GM19468 (cell line): ENCODE measurements around the gene P2RX3.

Source experiments
- ATAC-seq: cut with Tn5 transposase; IDR thresholded peaks from one replicate; pipeline ENCODE4 v1.9.1; 2021; ENCODE audit warnings: mild to moderate bottlenecking, moderate library complexity, moderate number of reproducible peaks; ENCODE audit not compliant: unreplicated experiment; ENCODE audit errors: extremely low read depth

Gene P2RX3

DNA sequence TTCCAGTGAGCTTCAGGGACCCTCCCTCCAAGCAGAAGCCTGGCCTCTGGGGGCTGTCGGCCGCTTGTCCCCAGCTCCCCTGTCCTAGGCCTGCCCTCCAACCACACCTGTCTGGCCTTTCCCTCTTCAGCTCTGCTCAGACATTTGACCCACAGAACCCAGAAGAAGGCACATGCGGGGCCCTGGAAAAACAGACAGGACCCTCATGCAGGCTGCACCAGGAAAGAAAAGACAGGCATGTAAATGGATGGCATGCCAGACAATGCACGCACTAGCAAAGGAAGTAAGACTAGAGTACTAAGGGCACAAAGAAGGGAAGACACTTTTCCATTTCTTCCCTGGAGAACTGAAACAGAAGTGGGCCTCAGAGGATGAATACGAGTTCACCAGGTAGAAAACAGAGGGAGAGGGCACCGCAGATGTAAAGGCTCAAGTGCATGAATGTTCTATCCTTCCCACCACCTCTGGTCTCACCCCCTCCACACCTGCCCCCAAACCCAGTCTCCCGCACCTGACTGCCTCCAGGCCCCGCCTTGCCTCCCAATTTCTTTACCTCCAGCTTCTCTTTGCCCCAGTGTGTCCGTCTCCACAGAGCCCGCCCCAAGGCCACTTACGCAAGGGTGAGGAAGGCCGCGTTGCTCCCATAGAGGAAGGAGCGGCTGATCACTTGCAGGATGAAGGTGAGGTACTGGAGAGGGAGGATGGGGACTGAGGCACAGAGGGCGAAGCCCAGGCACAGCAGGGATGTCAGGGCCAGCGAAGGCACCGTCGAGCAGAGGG, 71.4 kb downstream of the P2RX3 start:
- ATAC-seq: no peak

DNA sequence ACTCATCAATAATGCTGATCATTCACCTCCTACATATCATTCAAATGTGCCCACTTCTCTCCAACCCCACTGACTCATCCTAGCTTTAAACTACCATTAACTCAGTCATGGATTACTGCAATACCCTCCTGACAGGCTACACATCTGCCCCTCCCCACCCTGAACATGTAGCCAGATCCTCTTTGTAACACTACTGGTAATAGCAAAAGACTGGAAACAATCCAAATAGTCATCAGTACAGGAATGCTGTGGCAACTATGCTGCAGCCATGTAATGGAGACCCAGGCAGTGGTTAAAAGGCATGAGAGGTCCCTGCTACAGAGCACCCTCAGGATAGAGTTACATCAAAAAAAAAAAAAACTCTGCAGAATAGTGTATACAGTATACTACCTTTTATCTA, 72.1 kb downstream of the P2RX3 start:
- no peak for ATAC-seq

DNA sequence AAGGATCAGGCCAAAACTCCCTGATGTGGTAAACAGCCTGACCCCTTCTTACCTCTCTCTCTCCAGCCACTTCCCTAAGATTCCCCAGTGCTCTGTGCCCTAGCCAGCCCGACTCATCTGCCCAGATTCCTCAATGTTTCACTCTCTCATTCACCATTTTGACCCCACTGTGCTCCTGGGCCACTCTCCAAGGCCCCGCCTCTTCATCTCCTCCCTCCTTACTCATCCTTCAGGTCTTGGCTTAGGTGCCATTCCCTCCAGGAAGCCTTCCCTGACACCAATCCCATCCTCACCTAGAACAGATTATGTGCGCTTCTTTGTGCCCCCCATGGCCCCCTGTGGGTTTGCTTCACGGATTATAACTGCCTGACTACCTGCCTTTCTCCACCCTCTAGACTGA, 75.5 kb downstream of the P2RX3 start:
- ATAC-seq: no peak

DNA sequence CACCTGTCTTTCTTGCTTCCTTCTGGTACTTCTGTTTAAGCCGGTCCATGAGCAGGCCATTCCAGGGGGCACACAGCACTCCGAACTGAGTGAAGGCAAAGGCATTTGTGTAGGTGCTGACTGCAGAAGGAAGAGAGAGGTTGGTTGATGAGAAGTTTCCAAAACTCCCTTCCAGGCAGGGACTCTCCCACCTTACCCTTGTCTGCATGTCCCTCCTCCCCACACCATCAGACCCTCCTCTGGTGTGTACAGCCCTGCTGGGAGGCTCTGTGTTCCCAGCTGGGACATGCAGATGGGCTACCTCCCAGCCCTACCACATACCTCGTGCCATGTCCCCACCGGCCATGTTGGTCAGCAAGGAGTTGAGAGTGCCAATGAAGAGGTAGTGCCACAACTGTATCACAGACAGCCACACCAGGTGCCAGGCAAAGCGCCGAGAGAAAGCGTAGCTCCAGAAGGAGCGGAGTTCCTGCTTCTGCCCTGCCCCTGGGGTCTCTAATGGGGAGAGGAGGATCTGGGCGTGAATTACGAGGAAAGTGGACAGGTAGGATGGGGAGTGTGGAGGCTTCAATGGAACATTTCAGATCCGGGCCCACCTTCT, 76.6 kb downstream of the P2RX3 start:
- ATAC-seq: no peak

DNA sequence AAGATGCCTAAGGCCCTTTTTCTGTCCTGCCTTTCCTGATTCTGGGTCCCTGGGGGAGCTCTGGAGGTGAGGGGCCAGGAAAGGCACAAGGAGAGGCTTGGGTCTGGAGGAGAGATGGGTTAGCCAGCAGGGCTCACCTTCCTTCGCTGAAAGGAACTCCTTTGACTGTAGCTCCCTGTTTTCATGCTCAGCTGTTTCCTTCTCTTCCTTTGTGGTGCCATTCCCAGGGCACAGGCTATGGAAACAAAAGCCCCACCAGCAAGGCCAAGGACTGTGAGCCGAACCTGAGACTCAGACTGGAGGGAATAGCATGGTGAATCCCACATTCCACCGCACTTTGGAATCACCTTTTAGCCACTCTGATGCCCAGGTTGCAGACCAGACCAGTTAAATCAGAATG, 78.3 kb downstream of the P2RX3 start:
- no peak for ATAC-seq

DNA sequence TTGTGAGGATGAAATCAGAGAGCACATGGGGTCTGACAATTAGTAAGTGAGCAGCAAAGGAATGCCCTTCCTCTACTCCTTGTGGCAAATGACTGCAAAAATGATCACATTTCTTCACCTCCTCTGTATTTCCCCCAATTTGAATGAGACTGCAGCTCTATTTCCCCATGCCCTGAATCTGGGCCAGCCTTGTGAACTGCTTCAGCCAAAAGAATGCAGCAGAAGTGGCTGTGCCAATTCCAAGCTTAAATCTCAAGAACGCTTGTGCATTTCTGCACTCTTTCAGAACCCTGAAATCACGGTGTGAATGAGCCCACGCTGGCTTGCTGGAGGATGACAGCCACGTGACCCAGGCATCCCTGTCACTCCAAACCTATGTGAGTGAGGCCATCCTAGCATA, 78.9 kb downstream of the P2RX3 start:
- ATAC-seq: no peak

DNA sequence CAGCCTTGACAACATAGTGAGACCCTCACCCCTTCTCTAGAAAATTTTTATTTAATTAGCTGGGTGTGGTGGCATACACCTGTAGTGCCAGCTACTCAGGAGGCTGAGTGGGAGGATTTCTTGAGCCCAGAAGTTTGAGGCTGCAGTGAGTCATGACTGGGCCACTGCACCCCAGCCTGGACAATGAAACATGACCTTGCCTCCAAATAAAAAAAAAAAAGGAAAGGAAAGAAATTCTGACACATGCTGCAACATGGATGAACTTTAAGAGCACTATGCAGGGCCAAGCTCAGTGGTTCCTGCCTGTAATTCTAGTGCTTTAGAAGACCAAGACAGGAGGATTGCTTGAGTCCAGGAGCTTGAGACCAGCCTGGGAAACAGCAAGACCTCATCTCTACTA, 80.0 kb downstream of the P2RX3 start:
- no peak for ATAC-seq

DNA sequence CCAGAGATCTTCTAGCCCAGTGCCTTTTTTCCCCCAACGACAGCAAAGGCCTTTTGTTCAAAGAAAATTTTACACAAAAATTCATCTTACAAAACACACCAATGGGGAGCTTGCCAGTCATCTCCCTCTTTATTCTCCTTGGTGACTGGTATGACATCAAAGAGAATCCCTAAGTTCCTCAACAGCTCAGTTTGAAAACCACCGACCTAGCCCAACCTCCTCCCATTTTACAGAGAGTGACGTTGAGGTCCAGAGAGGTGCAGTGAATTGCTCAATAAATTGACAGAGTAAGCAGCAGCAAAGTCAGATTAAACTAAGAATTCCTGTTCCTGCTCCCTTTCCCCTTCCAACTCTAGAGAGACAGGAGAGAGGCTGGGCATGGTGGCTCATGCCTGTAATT, 81.0 kb downstream of the P2RX3 start:
- ATAC-seq: no peak

DNA sequence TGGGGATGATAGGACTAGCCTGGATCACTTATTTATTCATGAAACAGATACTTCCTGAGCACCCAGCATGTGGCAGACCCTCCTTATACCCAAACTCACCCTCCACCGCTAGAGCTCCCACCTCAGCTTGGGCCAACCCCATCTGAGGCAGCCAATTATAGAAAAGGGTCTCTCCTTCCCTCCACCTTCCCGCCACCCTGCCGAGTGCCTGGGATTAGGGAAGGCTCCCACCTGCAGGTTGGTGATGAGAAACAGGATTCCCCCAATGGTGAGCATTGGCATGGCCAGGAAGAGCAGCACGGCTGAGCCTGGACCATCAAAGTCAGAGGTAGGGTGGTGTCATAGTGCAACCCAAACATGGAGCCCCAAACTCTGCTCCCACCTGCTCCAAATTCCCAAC, 82.9 kb downstream of the P2RX3 start:
- no peak for ATAC-seq

DNA sequence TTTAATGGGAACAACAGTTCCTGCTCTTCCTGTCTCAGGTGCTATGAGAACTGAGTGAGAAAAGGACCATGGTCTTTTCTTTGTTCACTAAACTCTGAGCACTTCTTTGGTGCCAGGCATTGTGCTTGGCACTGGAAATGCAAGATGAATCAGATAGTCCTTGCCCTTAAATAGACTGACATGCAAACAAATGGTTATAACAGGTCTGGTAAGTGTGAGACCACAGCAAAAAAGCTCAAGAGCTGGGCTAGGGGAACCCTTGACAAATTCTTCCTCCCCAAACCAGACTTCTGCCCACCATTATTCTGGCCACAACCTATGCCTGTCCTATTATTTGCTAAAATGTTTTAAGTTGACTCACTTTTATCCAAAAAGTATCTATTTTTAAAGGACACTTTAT, 83.7 kb downstream of the P2RX3 start:
- ATAC-seq: no peak
